ENCODE data around the gene HGD.

HGD gene

GRCh38 chr3:120708408-120708807, 26.4 kb upstream of the HGD start:
- TF ChIP-seq CTCF (conservative IDR thresholded peaks at IDR 0.05; ENCODE audit: control insufficient read depth, insufficient read depth, low read depth, low read length), result no peak
- DNase-seq (ENCODE audit: low read depth), result no peak
- no peak overlapping the region for H3K4me3 ChIP-seq (ENCODE audit: control insufficient read depth, low read depth, low read length)

GRCh38 chr3:120706950-120707349, 24.9 kb upstream of the HGD start:
- TF ChIP-seq CTCF (conservative IDR thresholded peaks at IDR 0.05; ENCODE audit: control insufficient read depth, insufficient read depth, low read depth, low read length), result no peak
- H3K4me3 ChIP-seq (ENCODE audit: control insufficient read depth, low read depth, low read length), result no peak overlapping the region
- DNase-seq (ENCODE audit: low read depth), result no peak

GRCh38 chr3:120705884-120706582, 24.0 kb upstream of the HGD start:
- no peak overlapping the region for H3K4me3 ChIP-seq (ENCODE audit: control insufficient read depth, low read depth, low read length)
- no peak for TF ChIP-seq CTCF (conservative IDR thresholded peaks at IDR 0.05; ENCODE audit: control insufficient read depth, insufficient read depth, low read depth, low read length)
- no peak for DNase-seq (ENCODE audit: low read depth)

GRCh38 chr3:120699333-120699732, 17.3 kb upstream of the HGD start:
- no peak for DNase-seq (ENCODE audit: low read depth)
- TF ChIP-seq CTCF (conservative IDR thresholded peaks at IDR 0.05; ENCODE audit: control insufficient read depth, insufficient read depth, low read depth, low read length), result no peak

GRCh38 chr3:120693439-120694171, 11.6 kb upstream of the HGD start:
- TF ChIP-seq CTCF (conservative IDR thresholded peaks at IDR 0.05; ENCODE audit: control insufficient read depth, insufficient read depth, low read depth, low read length), result no peak
- H3K4me3 ChIP-seq (ENCODE audit: control insufficient read depth, low read depth, low read length), result no peak overlapping the region
- DNase-seq (ENCODE audit: low read depth), result peak; percentile 47

More at GRCh38 chr3:120699333-120699732, 17.3 kb upstream of the HGD start:
- no peak overlapping the region for H3K4me3 ChIP-seq (ENCODE audit: control insufficient read depth, low read depth, low read length)

GRCh38 chr3:120689395-120689794, 7.4 kb upstream of the HGD start:
- no peak for TF ChIP-seq CTCF (conservative IDR thresholded peaks at IDR 0.05; ENCODE audit: control insufficient read depth, insufficient read depth, low read depth, low read length)
- H3K4me3 ChIP-seq (ENCODE audit: control insufficient read depth, low read depth, low read length), result no peak overlapping the region
- no peak for DNase-seq (ENCODE audit: low read depth)

Measured in fibroblast of mammary gland (primary cell).